Neural progenitor cell (in vitro differentiated cells): ENCODE results near the gene SCAANT1. TPM values are rescaled to one million over a fixed set of nuclear protein-coding genes. Genes with fewer than 3 reads are reported as not detected.

Source experiments
- DNase-seq: peaks from one replicate; pipeline ENCODE4 v3.0.0-alpha.2; 2016; ENCODE audit warnings: low spot score
- H2AFZ ChIP-seq: fragments of 200-600 bp; sonication (generic); replicated peaks from 2 replicates; pipeline ENCODE4 v1.6.1; 2016; ENCODE audit warnings: antibody characterized with exemption
- H3F3A ChIP-seq: fragments of 200-600 bp; sonication (generic); 2 replicates; pipeline ENCODE4 v1.6.1; 2016; ENCODE audit warnings: antibody characterized with exemption, low read depth
- H3K27ac ChIP-seq: fragments of 200-600 bp; sonication (generic); 2 replicates; pipeline ENCODE4 v1.5.1; 2016; ENCODE audit warnings: mild to moderate bottlenecking
- H3K27me3 ChIP-seq: fragments of 200-600 bp; sonication (generic); 2 replicates; pipeline ENCODE4 v1.6.1; 2016; ENCODE audit warnings: mild to moderate bottlenecking, moderate library complexity
- H3K36me3 ChIP-seq: fragments of 200-600 bp; sonication (generic); 2 replicates; pipeline ENCODE4 v1.5.1; 2016
- H3K4me1 ChIP-seq: fragments of 200-600 bp; sonication (generic); 2 replicates; pipeline ENCODE4 v1.6.1; 2016; ENCODE audit warnings: mixed run types
- H3K4me2 ChIP-seq: fragments of 200-600 bp; sonication (generic); 2 replicates; pipeline ENCODE4 v1.6.1; 2016
- H3K4me3 ChIP-seq: fragments of 200-600 bp; sonication (generic); 2 replicates; pipeline ENCODE4 v1.5.1; 2016
- H3K79me2 ChIP-seq: fragments of 200-600 bp; sonication (generic); 2 replicates; pipeline ENCODE4 v1.6.1; 2016; ENCODE audit warnings: low read depth
- H3K9ac ChIP-seq: fragments of 200-600 bp; sonication (generic); 2 replicates; pipeline ENCODE4 v1.6.1; 2016
- H3K9me3 ChIP-seq: fragments of 200-600 bp; sonication (generic); 2 replicates; pipeline ENCODE4 v1.5.1; 2016; ENCODE audit warnings: low read depth
- H4K20me1 ChIP-seq: fragments of 200-600 bp; sonication (generic); 2 replicates; pipeline ENCODE4 v1.6.1; 2016; ENCODE audit warnings: low read depth
- H3K27ac Mint-ChIP-seq: 3 replicates; pipeline ENCODE4 v1.8.0; 2021; ENCODE audit warnings: mixed read lengths
- H3K27me3 Mint-ChIP-seq: 2 replicates; pipeline ENCODE4 v1.8.0; 2022; ENCODE audit warnings: low read depth, mild to moderate bottlenecking, inconsistent platforms, moderate library complexity, mixed read lengths; ENCODE audit not compliant: insufficient read depth
- H3K36me3 Mint-ChIP-seq: 3 replicates; pipeline ENCODE4 v1.8.0; 2021; ENCODE audit warnings: mixed read lengths
- H3K4me1 Mint-ChIP-seq: 3 replicates; pipeline ENCODE4 v1.8.0; 2021; ENCODE audit warnings: mixed read lengths
- H3K4me3 Mint-ChIP-seq: 3 replicates; pipeline ENCODE4 v1.8.0; 2021; ENCODE audit warnings: mild to moderate bottlenecking, moderate library complexity, mixed read lengths
- H3K9me3 Mint-ChIP-seq: 3 replicates; pipeline ENCODE4 v1.8.0; 2020; ENCODE audit warnings: mixed read lengths
- CTCF ChIP-seq: fragments of 200-600 bp; sonication (generic); IDR thresholded peaks from 2 replicates; pipeline ENCODE4 v1.5.1; 2017; ENCODE audit warnings: antibody characterized with exemption, mild to moderate bottlenecking
- EZH2 ChIP-seq: fragments of 200-600 bp; sonication (generic); IDR thresholded peaks from 2 replicates; pipeline ENCODE4 v1.6.1; 2017; ENCODE audit warnings: antibody characterized with exemption, mild to moderate bottlenecking, moderate library complexity
- EZH2phosphoT487 ChIP-seq: fragments of 200-600 bp; sonication (generic); IDR thresholded peaks from 2 replicates; pipeline ENCODE4 v1.6.1; 2017; ENCODE audit warnings: antibody characterized with exemption
- total RNA-seq: library from RNA; depleted of rRNA; stranded (reverse); fragments of >200 nt; gene quantifications from 2 replicates; pipeline ENCODE4 v1.2.3, GENCODE V29; 2015; ENCODE audit warnings: low replicate concordance

SCAANT1 gene
- total RNA-seq, 1 donor from 2014 or later: not detected

DNA sequence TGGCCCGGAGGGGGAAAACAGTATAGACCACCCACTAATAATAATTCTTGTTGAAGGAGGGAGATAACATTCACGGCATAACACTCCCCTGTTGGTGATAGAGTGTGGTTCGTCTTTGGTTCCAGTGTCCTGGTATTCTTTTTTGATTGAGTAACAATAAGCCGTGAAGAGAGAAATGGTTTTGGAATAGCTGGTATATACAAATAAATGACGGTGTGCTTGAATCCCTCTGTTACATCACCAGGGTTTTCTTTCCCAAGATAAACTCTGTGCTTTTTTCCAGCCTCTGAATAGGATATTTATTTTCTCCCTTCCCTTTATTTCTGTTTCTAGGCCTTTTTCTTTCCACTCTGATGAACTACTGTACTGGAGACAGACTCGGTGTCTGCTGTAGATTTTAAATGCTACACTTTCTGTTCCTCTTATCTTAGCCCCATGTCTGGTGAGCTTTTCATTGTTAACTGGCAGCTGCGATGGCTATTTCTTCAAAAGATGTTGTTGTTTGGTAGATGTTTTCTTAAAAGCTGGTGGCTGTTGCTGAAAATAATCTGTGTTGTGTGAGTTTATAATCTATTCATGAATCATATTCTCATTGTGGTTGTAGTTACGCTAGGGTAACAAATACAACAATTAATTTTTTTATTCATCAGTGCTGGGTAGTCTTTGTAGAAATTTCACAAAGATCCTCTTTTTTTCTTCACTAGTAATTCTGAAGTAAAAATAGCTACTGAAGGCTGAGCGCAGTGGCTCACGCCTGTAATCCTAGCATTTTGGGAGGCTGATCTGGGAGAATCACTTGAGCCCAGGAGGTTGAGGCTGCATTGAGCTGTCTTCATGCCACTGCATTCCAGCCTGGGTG is 15.5 kb upstream of the SCAANT1 start:
- Histone ChIP-seq H3K4me2 (no peak overlapping the region), H4K20me1 (peaks cover 20% of the 10 kb centered on the region), H3K27ac (peak overlapping the region; percentile 40), H3K4me3 (no peak overlapping the region), H3K79me2 (peaks cover 84% of the 10 kb centered on the region), H3K36me3 (peaks cover 7% of the 10 kb centered on the region), H3K9me3 (no peaks in the 10 kb centered on the region), H3K9ac (peak overlapping the region; percentile 13), H2AFZ (no peak overlapping the region), H3K27me3 (no peaks in the 10 kb centered on the region), H3F3A (peaks cover 14% of the 10 kb centered on the region), H3K4me1 (peaks cover 25% of the 10 kb centered on the region)
- no peak overlapping the region for H3K4me3 Mint-ChIP-seq
- TF ChIP-seq EZH2 (no peak), EZH2phosphoT487 (no peak)
- H3K27ac Mint-ChIP-seq: no peak overlapping the region
- H3K9me3 Mint-ChIP-seq: peaks cover 21% of the 10 kb centered on the region
- no peak for DNase-seq
- H3K4me1 Mint-ChIP-seq: peaks cover 9% of the 10 kb centered on the region
- H3K27me3 Mint-ChIP-seq: peaks cover 4% of the 10 kb centered on the region
- peaks cover 44% of the 10 kb centered on the region for H3K36me3 Mint-ChIP-seq

DNA sequence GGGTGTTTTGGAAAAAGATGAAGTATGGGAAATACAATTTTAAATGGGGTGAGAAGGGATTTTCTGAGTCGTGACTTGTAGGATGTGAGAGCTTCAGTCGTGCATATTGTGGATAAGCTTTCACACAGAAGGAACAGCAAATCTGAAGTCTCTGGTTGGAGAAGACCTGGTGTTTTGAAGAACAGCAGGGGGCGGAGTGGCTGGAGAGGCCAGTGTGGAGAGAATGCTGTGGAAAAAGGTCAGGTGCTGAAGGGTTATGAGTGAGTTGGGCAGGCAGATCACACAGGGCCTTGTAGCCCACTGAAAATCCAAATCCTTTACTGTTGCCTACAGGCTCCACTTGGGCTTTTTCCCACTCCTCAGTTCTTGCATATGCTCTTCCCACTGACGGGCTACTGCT is 14.1 kb upstream of the SCAANT1 start:
- TF ChIP-seq CTCF (no peak), EZH2 (no peak)
- Histone ChIP-seq H3K4me3 (no peak overlapping the region), H3K36me3 (peaks cover 12% of the 10 kb centered on the region), H3F3A (peaks cover 11% of the 10 kb centered on the region), H2AFZ (no peak overlapping the region), H3K79me2 (peaks cover 78% of the 10 kb centered on the region), H3K4me1 (peaks cover 12% of the 10 kb centered on the region), H4K20me1 (peaks cover 9% of the 10 kb centered on the region), H3K9me3 (no peaks in the 10 kb centered on the region), H3K4me2 (no peak overlapping the region), H3K27me3 (no peaks in the 10 kb centered on the region), H3K9ac (no peak overlapping the region), H3K27ac (no peak overlapping the region)
- Mint-ChIP-seq H3K27ac (no peak overlapping the region), H3K27me3 (peaks cover 4% of the 10 kb centered on the region), H3K36me3 (peaks cover 46% of the 10 kb centered on the region), H3K4me1 (peaks cover 9% of the 10 kb centered on the region), H3K4me3 (no peak overlapping the region), H3K9me3 (peaks cover 21% of the 10 kb centered on the region)
- DNase-seq: no peak

DNA sequence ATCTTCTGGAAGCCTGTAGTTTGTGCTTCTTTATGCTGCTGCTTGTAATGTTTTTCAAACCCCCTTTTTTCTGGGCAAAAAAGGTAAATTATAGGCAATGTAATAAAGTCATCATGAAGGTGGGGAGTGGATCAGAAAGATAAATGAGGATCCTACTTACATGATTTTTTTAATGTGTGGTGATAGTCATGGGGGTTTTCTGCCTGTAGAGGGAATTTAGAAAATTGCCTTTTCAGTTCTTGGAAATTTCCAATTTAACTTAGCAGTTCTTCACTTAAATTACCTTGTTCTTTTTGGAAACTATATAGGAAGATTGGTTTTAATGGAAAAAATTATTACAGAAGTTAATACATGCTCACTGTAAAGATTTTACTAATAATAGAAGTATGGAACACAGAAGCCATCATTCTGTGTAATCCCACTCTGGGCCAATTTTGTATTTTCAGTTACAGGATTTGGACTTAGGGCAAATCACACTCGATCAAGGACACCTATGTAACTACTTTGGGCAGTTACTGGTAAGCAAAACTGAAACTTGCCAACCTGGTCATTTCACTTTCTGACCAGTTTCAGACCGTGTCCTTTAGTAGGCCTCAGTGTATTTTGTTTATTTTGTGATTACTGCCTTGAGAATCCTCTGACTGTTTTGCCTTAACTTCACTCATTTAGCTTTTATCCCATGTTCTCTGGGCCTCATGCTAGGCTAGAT is 10.5 kb upstream of the SCAANT1 start:
- Mint-ChIP-seq H3K9me3 (peaks cover 21% of the 10 kb centered on the region), H3K27ac (no peak overlapping the region), H3K4me1 (no peaks in the 10 kb centered on the region), H3K4me3 (no peak overlapping the region), H3K36me3 (peaks cover 51% of the 10 kb centered on the region), H3K27me3 (peaks cover 4% of the 10 kb centered on the region)
- Histone ChIP-seq H3F3A (peaks cover under 1% of the 10 kb centered on the region), H3K4me3 (no peak overlapping the region), H4K20me1 (peaks cover 3% of the 10 kb centered on the region), H3K27ac (no peak overlapping the region), H3K4me1 (peaks cover 3% of the 10 kb centered on the region), H3K9ac (no peak overlapping the region), H3K9me3 (no peaks in the 10 kb centered on the region), H3K27me3 (no peaks in the 10 kb centered on the region), H3K36me3 (peaks cover 16% of the 10 kb centered on the region), H3K4me2 (no peak overlapping the region), H2AFZ (no peak overlapping the region), H3K79me2 (peaks cover 51% of the 10 kb centered on the region)
- no peak for DNase-seq
- TF ChIP-seq CTCF (no peak), EZH2phosphoT487 (no peak), EZH2 (no peak)
